ENCODE data around the gene ZEB1. TPM values are rescaled to one million over a fixed set of nuclear protein-coding genes. Genes with fewer than 3 reads are reported as not detected.
"Not testable (repeated sequence)": the region's sequence is repeated elsewhere in the genome, so short reads cannot be mapped to it uniquely, and the experiment has no call there.

Gene ZEB1
- total RNA-seq, 1 donor from 2014 or later = 38.8 TPM

- no peak overlapping the region for H3K4me3 ChIP-seq
- peaks cover 6% of the 10 kb centered on the region for H3K27me3 Mint-ChIP-seq (ENCODE audit: insufficient read depth, low read depth)
- no peaks in the 10 kb centered on the region for H3F3A ChIP-seq (ENCODE audit: low read depth)
- H4K20me1 ChIP-seq (ENCODE audit: low read depth) = no peaks in the 10 kb centered on the region
- H3K27ac Mint-ChIP-seq = no peak overlapping the region
- TF ChIP-seq EZH2 (IDR thresholded peaks at IDR 0.05) = no peak
- no peak for TF ChIP-seq EZH2phosphoT487 (IDR thresholded peaks at IDR 0.05)
- TF ChIP-seq CTCF (IDR thresholded peaks at IDR 0.05) = no peak
- H3K9ac ChIP-seq = no peak overlapping the region
- no peak overlapping the region for H2AFZ ChIP-seq (replicated peaks)
- no peak overlapping the region for H3K4me3 Mint-ChIP-seq
- H3K4me1 ChIP-seq = no peaks in the 10 kb centered on the region
- no peaks in the 10 kb centered on the region for H3K4me1 Mint-ChIP-seq
- no peaks in the 10 kb centered on the region for H3K9me3 ChIP-seq (ENCODE audit: low read depth)
- H3K79me2 ChIP-seq (ENCODE audit: low read depth) = peaks cover 5% of the 10 kb centered on the region
- H3K9me3 Mint-ChIP-seq = peaks cover 22% of the 10 kb centered on the region
- peaks cover 17% of the 10 kb centered on the region for H3K36me3 Mint-ChIP-seq
- no peak overlapping the region for H3K4me2 ChIP-seq
- H3K27ac ChIP-seq = no peak overlapping the region
- H3K27me3 ChIP-seq = no peaks in the 10 kb centered on the region
- no peaks in the 10 kb centered on the region for H3K36me3 ChIP-seq
- DNase-seq (ENCODE audit: low spot score) = no peak
Observed at GRCh38 chr10:31362023-31362641, 43.1 kb downstream of the ZEB1 start.

DNA sequence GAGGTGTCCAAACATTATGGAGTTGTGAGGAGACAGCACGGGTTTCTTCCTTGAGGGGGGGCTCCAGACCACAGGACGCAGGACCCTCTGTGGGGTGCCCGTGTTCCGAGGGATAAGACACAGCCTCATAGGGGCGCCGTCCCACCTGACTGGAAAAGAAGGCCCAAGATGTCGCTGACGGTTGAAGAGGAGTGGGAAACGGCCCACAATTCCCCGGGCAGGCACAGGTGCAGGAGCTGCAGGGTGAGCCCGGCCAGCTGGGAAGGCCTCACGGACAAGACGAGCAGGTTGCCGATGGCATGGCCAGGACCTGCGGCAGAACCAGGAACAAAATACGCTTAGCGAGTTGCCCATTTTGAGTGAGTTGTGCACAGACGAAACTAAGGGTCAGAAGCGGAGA, 44.7 kb downstream of the ZEB1 start:
- H3K9me3 ChIP-seq (ENCODE audit: low read depth); H3K4me1 Mint-ChIP-seq; H3K27ac Mint-ChIP-seq; H3K4me3 ChIP-seq; H2AFZ ChIP-seq (replicated peaks); DNase-seq (ENCODE audit: low spot score); H3K4me3 Mint-ChIP-seq; H4K20me1 ChIP-seq (ENCODE audit: low read depth); H3K4me2 ChIP-seq; H3K27me3 ChIP-seq; H3K9ac ChIP-seq; H3K4me1 ChIP-seq; H3K79me2 ChIP-seq (ENCODE audit: low read depth); H3K36me3 ChIP-seq; H3K27me3 Mint-ChIP-seq (ENCODE audit: insufficient read depth, low read depth); H3K27ac ChIP-seq; H3F3A ChIP-seq (ENCODE audit: low read depth): not testable (repeated sequence)
- Mint-ChIP-seq H3K9me3 (peaks cover 22% of the 10 kb centered on the region), H3K36me3 (peaks cover 15% of the 10 kb centered on the region)

GRCh38 chr10:31364238-31364637, 45.2 kb downstream of the ZEB1 start:
- H3K9ac ChIP-seq; H3K4me3 Mint-ChIP-seq; H3K4me1 Mint-ChIP-seq; H3K36me3 ChIP-seq; H3K4me1 ChIP-seq; H3K27ac ChIP-seq; H3K27me3 ChIP-seq; H3K79me2 ChIP-seq (ENCODE audit: low read depth); H3K27me3 Mint-ChIP-seq (ENCODE audit: insufficient read depth, low read depth); H3K9me3 ChIP-seq (ENCODE audit: low read depth); H4K20me1 ChIP-seq (ENCODE audit: low read depth); H3F3A ChIP-seq (ENCODE audit: low read depth); H3K4me3 ChIP-seq; H2AFZ ChIP-seq (replicated peaks); H3K27ac Mint-ChIP-seq; H3K4me2 ChIP-seq; DNase-seq (ENCODE audit: low spot score): not testable (repeated sequence)
- Mint-ChIP-seq H3K9me3 (peaks cover 22% of the 10 kb centered on the region), H3K36me3 (peaks cover 15% of the 10 kb centered on the region)

DNA sequence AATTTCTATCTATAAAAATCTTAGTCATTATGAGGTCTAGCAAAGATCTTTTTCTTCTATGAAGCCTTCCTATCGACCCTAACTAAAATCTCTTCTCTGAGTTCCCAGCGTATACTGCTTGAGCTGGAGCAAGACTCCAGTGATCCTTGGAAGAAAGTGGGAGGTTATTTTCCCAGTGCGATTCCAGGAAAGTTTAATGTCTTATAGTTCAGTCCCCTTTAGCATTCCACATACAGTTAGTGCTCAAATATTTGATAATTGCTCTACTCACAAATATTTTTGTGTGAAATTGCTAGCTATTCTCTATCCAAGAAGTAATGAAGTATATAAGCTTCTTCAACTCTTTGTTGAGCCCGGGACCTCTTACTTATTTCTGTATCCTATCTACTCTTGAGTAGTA, 47.7 kb downstream of the ZEB1 start:
- no peak overlapping the region for H3K9ac ChIP-seq
- H3F3A ChIP-seq (ENCODE audit: low read depth) = no peaks in the 10 kb centered on the region
- H3K9me3 Mint-ChIP-seq = peaks cover 8% of the 10 kb centered on the region
- no peak overlapping the region for H3K4me3 Mint-ChIP-seq
- no peaks in the 10 kb centered on the region for H3K4me1 ChIP-seq
- H2AFZ ChIP-seq (replicated peaks) = no peak overlapping the region
- H3K36me3 Mint-ChIP-seq = peaks cover 10% of the 10 kb centered on the region
- no peaks in the 10 kb centered on the region for H3K27me3 ChIP-seq
- H3K27ac ChIP-seq = no peak overlapping the region
- no peaks in the 10 kb centered on the region for H3K4me1 Mint-ChIP-seq
- H3K79me2 ChIP-seq (ENCODE audit: low read depth) = peaks cover 6% of the 10 kb centered on the region
- peaks cover 15% of the 10 kb centered on the region for H4K20me1 ChIP-seq (ENCODE audit: low read depth)
- no peak overlapping the region for H3K4me2 ChIP-seq
- TF ChIP-seq EZH2phosphoT487 (IDR thresholded peaks at IDR 0.05) = no peak
- no peak for TF ChIP-seq CTCF (IDR thresholded peaks at IDR 0.05)
- no peak for TF ChIP-seq EZH2 (IDR thresholded peaks at IDR 0.05)
- no peak for DNase-seq (ENCODE audit: low spot score)
- no peaks in the 10 kb centered on the region for H3K36me3 ChIP-seq
- no peaks in the 10 kb centered on the region for H3K9me3 ChIP-seq (ENCODE audit: low read depth)
- no peak overlapping the region for H3K27ac Mint-ChIP-seq
- peaks cover 6% of the 10 kb centered on the region for H3K27me3 Mint-ChIP-seq (ENCODE audit: insufficient read depth, low read depth)
- no peak overlapping the region for H3K4me3 ChIP-seq

Data from neural progenitor cell (in vitro differentiated cells).